ENCODE data around the gene RBFA.

RBFA gene

DNA sequence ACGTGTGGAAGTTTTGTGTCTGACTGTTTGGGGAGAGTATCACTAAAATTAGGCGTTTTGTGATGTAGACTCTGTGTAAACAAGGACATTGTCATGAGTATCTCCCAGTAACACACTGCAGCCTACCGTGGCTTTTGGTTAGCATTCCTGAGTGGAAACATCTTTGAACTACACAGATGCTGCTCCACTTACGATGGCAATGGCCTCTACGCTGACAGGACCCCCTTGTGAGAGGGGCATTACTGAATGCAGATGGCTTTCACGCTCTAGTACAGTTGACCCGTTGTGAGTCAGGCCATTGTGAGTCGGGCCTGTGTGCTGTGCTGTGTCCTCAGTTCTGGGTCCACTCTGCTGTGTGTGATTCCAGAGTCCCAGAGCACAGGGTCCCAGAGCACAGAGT, 40.5 kb downstream of the RBFA start:
- no peak overlapping the region for H3K27ac ChIP-seq (ENCODE audit: low read depth, low read length)
- no peaks in the 10 kb centered on the region for H3K9me3 ChIP-seq (ENCODE audit: insufficient read depth, low read depth, low read length)
- 55% methylated on average over 8 of the region's 8 CpGs for WGBS

DNA sequence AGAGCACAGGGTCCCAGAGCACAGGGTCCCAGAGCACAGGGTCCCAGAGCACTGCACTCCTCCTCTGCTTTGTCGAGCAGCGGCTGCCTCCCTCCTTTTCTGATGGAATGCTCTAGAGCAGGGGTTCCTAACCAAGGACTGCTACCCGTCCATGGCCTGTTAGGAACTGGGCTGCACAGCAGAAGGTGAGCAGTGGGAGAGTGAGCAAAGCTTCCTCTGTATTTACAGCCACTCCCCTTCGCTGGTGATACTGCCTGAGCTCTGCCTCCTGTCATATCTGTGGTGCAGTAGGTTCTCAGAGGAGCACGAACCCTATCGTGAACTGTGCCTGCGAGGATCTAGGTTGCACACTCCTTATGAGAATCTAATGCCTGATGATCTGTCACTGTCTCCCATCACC, 41.7 kb downstream of the RBFA start:
- H3K9ac ChIP-seq (ENCODE audit: low read depth, low read length): no peak overlapping the region
- no peaks in the 10 kb centered on the region for H3K27me3 ChIP-seq (ENCODE audit: insufficient read depth, low read length)
- H3K36me3 ChIP-seq (ENCODE audit: insufficient read depth, low read length): no peaks in the 10 kb centered on the region
- H3K9me3 ChIP-seq (ENCODE audit: insufficient read depth, low read depth, low read length): no peaks in the 10 kb centered on the region
- H3K4me3 ChIP-seq (ENCODE audit: low read length): no peak overlapping the region
- H3K4me1 ChIP-seq (ENCODE audit: insufficient read depth, low read length): no peaks in the 10 kb centered on the region
- WGBS: 90% methylated on average over 7 of the region's 7 CpGs
- no peak overlapping the region for H3K27ac ChIP-seq (ENCODE audit: low read depth, low read length)

More for the DNA sequence above, 40.5 kb downstream of the RBFA start:
- no peak overlapping the region for H3K4me3 ChIP-seq (ENCODE audit: low read length)
- no peaks in the 10 kb centered on the region for H3K4me1 ChIP-seq (ENCODE audit: insufficient read depth, low read length)
- H3K9ac ChIP-seq (ENCODE audit: low read depth, low read length): no peak overlapping the region
- H3K27me3 ChIP-seq (ENCODE audit: insufficient read depth, low read length): no peaks in the 10 kb centered on the region
- no peaks in the 10 kb centered on the region for H3K36me3 ChIP-seq (ENCODE audit: insufficient read depth, low read length)

DNA sequence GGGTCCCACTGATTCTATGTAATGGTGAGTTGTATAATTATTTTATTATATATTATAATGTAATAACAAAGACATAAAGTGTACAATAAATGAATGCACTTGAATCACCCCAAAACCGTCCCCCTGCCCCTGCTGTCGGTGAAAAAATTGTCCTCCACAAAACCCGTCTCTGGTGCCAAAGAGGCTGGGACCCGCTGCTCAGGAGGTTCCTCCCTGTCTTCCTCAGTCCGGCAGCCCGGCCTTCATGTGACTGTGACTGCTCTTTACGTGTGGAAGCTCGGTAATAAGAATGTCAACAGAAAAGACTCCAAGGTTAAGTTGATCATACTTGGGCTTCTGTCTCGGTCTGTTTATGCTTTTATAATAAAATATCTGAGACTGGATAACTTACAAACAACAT, 42.1 kb downstream of the RBFA start:
- H3K4me3 ChIP-seq (ENCODE audit: low read length): no peak overlapping the region
- H3K27me3 ChIP-seq (ENCODE audit: insufficient read depth, low read length): no peaks in the 10 kb centered on the region
- H3K9me3 ChIP-seq (ENCODE audit: insufficient read depth, low read depth, low read length): no peaks in the 10 kb centered on the region
- no peak overlapping the region for H3K27ac ChIP-seq (ENCODE audit: low read depth, low read length)
- no peaks in the 10 kb centered on the region for H3K36me3 ChIP-seq (ENCODE audit: insufficient read depth, low read length)
- H3K4me1 ChIP-seq (ENCODE audit: insufficient read depth, low read length): no peaks in the 10 kb centered on the region
- WGBS: 97% methylated on average over 8 of the region's 9 CpGs
- no peak overlapping the region for H3K9ac ChIP-seq (ENCODE audit: low read depth, low read length)

DNA sequence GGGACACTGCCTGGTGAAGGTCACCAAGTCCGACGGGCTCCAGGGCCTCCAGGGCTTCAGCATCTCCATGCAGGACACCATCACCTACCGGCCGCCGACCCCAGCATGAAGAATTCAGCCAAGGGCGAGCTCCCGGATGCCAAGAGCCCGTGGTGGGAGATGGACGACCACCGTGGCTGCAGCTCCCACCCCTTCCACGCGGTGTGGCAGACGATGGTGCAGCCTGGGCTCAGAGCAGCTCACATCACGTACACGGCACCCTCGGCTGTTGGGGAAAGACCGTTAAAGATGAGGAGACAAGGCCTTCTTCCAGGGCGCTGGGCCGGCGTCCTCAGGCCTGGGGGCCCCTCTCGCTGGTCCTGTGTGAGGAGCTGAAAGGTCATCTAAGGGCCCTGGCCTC, 43.6 kb downstream of the RBFA start:
- H3K4me3 ChIP-seq (ENCODE audit: low read length): no peak overlapping the region
- no peaks in the 10 kb centered on the region for H3K9me3 ChIP-seq (ENCODE audit: insufficient read depth, low read depth, low read length)
- no peaks in the 10 kb centered on the region for H3K27me3 ChIP-seq (ENCODE audit: insufficient read depth, low read length)
- no peaks in the 10 kb centered on the region for H3K4me1 ChIP-seq (ENCODE audit: insufficient read depth, low read length)
- no peak overlapping the region for H3K9ac ChIP-seq (ENCODE audit: low read depth, low read length)
- H3K36me3 ChIP-seq (ENCODE audit: insufficient read depth, low read length): no peaks in the 10 kb centered on the region
- no peak overlapping the region for H3K27ac ChIP-seq (ENCODE audit: low read depth, low read length)
- 95% methylated on average over 21 of the region's 21 CpGs for WGBS

Data from HUES64 (cell line).